Activated T-cell treated with anti-CD3 and anti-CD28 coated beads for 24 hours (primary cell): ENCODE data around the gene MELK.
"Not testable (repeated sequence)": the region's sequence is repeated elsewhere in the genome, so short reads cannot be mapped to it uniquely, and the experiment has no call there.

ENCODE experiments used
- DNase-seq: peaks from one replicate; pipeline ENCODE4 v3.0.0-alpha.2; 2020; ENCODE audit warnings: low read depth

Gene MELK

DNA sequence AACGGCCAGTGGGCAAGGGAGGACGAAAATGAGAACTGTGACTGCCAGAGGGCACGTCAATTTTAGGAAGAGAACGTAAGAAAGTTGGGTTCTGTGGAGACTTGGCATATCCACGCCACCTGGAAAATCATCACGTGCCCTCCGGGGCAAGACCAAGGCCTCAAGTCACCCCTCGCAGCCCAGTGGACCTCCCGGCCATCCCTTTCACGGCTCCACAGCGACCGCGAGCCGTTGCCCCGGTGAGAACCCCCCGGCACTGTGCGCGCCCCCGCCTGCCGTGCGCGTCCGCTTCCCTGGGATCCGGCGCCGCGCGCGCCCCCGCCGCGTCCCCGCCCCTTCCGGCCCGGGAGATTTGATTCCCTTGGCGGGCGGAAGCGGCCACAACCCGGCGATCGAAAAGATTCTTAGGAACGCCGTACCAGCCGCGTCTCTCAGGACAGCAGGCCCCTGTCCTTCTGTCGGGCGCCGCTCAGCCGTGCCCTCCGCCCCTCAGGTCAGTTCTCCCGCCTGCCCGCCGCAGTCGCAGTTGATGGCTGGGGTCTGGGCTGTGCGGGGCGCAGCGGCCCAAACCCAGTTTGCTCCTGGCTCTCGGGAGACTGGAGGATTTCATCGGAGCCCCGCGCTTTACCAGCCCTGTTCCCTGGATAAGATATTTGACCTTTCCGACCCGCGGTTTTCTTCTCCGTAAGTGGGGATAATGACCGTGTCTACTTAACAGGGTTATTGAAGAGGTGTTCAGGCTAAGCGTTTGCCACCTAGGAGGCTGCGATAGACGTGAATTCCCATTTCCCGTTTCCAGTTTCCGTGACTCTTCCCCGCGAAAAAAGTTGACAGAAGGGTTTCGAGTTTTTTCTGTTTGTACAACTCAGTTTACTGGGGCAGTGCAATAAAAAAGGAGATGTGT, at the start of gene MELK:
Gene MELK (plus strand): TSS at position 381 of the 904 bp plus-strand sequence. CDS start 8,787 bp downstream, outside the sequence.
- peak; percentile 84 for DNase-seq

DNA sequence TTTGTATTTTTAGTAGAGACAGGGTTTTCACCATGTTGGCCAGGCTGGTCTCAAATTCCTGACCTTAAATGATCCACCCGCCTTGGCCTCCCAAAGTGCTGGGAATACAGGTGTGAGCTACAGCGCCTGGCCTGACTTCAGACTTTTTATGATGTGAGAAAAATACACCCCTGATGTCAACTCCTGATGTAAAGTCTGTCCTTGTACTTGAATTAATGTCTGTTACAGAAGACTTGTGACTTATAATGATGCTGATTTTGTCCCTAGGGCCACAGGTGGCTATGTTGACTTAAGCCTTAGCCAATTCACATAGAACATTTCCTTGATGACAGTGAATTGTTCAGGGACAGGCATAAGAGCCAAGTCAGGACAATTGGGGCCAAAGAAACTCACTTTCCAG, 42.5 kb upstream of the MELK start:
- no peak for DNase-seq

DNA sequence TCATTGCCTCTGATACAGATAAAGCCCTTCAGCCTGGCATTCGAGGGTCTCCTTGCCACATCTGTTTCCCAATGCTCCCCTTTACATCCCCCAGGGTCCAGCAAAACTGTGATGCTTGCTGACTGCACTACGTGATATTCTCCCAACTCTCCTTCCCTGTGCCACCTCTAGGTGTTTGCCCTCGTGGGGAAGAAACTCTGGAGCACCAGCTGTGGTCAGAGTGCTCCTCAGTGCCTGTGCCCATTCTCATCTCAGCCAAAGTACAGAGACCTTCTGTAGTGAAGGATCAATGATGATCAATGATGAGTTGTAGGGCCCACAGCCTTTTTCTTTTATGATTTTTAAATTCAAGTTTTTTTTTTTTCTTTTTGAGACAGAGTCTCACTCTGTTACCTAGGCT, 40.3 kb upstream of the MELK start:
- no peak for DNase-seq

DNA sequence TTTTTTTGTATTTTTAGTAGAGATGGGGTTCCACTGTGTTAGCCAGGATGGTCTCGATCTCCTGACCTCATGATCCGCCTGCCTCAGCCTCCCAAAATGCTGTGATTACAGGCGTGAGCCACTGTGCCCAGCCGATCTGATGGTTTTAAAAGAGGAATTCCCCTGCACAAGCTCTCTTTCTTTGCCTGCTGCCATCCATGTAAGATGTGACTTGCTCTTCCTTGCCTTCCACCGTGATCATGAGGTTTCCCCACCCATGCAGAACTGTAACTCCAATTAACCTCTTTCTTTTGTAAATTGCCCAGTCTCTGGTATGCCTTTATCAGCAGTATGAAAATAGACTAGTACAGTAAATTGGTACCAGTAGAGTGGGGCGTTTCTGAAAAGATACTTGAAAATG, 39.0 kb upstream of the MELK start:
- DNase-seq = not testable (repeated sequence)

DNA sequence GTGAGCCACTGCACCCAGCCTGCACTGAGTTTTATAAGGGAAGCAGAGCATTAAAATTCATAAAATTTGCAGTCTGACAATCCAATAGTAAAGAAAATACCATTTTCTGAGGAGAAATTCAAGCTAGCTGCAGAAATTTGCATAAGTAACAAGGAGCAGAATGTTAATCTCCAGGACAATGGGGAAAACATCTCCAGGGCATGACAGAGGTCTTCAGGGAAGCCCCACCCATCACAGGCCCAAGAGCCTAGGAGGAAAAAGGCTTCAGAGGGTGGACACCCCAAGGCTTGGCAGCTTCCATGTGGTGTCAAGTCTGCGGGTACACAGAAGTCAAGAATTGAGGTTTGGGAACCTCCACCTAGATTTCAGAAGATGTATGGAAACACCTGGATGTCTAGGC, 37.6 kb upstream of the MELK start:
- DNase-seq = no peak

DNA sequence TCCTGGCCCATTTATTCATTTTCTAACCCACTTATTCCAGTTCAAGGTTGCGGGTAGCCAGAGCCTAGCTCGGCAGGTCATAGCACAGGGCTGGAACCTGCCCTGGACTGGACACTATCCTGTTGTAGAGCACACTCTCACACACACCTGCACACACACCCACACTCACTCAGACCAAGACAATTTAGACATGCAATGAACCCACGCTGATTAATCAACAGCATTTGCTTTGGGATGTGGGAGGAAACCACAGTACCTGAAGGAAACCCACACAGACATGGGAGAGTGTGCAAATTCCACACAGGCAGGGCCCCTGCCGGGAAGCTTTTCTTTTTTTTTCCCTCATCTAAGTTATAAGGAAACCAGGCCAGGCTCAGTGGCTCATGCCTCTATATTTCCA, 34.8 kb upstream of the MELK start:
- no peak for DNase-seq

DNA sequence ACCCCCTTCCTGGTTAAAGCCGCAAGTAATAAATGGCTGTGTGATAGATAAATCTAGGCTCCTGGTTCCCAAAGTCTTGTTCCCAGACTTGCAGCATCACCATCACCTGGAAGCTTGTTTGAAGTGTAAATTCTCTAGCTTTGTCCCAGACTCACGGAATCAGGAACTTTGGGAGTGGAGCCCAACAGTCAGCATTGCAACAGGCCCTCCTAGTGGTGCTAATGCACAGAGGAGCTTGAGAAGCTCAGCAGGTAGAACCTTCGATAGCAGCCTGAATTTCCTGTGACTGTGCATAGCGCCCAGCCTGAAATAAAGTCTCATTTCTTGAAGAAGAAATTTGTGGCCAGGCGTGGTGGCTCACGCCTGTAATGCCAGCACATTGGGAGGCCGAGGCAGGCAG, 30.3 kb upstream of the MELK start:
- DNase-seq = no peak

DNA sequence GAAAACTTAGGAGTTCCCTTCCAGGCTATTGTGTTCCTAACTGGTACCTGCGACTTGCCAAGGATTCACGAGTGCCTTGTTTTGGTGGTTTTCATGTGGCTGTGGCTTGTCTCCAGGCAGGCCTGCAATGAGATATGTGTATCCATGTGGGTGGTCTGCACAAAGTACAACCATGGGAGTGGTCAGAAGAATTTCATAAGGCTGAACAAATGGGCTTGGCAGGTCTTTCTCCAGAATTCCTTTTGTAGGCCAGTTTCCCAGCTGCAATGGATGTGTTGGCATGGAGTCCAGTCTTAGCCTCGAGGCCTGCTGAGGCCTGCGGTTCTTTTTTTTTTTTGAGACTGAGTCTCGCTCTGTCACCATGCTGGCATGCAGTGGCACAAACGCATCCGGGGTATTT, 28.8 kb upstream of the MELK start:
- DNase-seq = no peak

DNA sequence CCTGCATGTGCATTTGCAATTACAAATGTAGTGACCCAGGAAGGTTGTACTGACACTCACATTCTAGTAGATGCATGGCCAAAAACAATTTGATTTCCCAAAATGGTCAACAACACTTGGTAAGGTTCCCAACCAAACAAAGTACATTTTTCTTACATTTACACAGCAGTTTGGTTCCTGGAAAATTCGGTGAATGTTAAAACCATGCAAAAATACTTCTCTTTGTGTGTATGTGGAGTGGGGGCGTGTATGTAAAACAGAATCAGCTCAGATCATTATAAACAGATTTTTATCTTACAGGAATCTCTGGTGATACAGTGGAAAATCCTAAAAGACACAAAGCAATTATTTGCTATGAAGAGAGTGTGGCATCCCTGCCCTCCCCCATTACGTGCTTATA, 25.1 kb upstream of the MELK start:
- DNase-seq = no peak

DNA sequence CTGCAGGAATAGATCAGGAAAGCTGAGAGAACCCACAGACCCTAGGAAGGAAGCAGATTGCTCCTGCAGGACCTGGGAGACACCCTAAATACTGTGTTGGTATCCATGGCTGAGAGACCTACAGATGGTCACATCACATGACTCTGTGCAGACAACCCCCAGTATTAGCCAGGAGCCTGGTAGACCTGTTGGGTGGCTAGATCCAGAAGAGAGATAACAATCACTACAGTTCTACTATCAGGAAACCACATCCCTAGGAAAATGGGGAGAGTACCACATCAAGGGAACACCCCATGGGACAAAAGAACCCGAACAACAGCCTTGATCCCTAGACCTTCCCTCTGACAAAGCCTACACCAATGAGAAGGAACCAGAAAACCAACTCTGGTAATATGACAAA, 24.2 kb upstream of the MELK start:
- DNase-seq = no peak

DNA sequence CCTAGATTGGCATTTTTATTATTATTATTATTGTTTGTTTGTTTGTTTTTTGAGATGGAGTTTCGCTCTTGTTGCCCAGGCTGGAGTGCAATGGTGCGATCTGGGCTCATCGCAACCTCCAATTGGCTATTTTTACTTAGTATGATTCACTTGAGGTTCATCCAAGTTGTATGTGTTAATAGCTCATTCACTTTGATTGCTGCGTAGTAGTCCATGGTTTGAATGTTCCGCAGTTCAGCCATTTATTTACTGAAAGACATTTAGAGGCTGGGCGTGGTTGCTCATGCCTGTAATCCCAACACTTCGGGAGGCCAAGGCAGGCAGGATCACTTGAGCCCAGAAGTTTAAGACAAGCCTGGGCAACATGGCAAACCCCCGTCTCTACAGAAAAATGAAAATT, 22.6 kb upstream of the MELK start:
- no peak for DNase-seq

DNA sequence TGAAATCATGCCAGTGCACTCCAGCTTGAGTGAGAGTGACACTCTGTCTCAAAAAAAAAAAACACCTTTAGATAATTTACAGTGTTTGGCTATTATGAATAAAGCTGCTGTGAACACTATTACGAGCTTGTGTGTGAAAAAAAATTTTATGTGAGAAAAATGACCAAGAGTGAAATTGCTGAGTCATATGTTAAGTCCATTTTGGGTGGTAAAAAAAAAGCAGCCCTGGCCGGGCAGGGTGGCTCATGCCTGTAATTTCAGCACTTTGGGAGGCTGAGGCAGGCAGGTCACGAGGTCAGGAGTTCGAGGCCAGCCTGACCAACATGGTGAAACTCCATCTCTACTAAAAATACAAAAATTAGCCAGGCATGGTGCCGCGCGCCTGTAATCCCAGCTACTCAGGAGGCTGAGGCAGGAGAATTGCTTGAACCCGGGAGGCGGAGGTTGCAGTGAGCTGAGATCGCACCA, 22.0 kb upstream of the MELK start:
- DNase-seq = not testable (repeated sequence)

DNA sequence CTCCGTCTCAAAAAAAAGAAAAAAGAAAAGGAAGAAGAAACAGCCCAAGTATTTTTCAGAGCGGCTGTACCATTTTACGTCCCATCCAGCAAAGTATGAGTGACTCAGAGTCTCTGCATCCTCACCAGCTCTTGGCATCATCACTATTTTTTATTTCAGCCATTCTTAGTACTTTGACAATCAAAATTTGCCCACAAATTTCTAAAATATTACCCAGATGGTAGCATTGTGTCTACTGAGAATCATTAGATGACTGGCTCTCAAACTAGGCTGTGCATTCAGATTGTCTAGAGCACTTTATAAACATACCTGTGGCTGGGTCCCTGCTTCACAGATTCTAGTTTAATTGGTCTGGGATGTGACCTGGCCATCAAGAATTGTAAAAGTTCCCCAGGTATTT, 21.6 kb upstream of the MELK start:
- no peak for DNase-seq

DNA sequence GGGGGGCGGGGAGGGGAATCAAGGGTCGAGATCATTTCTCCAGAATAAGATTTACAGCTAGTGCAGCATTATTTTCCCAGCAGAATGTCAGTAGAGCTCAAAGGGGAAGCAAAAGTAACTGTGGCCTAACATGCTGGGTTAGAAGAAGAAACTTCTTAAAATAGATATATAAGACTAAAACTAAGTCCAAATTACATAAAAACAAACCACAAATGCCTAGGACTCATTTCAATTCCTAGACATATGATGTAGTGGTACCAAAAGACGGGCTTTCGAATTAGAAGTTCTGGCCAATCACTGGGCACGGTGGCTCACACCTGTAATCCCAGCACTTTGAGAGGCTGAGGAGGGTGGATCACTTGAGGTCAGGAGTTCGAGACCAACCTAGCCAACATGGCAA, 20.8 kb upstream of the MELK start:
- DNase-seq = no peak

DNA sequence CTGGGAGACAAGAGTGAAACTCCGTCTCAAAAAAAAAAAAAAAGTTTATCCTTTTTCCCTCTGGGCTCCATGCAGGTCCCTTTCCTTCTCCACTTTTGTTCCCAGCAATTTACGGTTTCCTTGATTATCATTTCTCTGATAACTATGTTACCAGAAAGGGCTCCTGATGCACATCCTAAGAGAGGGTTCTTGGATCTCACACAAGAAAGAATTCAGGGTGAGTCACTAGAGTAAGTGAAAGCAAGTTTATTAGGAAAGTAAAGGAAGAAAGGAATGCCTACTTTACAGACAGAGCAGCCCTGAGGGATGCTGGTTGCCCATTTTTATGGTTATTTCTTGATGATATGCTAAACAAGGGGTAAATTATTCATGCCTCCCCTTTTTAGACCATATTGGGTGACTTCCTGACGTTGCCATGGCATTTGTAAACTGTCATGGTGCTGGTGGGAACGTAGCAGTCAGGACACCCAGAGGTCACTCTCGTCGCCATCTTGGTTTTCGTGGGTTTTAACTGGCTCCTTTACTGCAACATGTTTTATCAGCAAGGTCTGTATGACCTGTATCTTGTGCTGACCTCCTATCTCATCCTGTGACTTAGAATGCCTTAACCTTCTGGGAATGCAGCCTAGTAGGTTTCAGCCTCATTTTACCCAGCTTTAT, 13.5 kb upstream of the MELK start:
- DNase-seq = no peak

DNA sequence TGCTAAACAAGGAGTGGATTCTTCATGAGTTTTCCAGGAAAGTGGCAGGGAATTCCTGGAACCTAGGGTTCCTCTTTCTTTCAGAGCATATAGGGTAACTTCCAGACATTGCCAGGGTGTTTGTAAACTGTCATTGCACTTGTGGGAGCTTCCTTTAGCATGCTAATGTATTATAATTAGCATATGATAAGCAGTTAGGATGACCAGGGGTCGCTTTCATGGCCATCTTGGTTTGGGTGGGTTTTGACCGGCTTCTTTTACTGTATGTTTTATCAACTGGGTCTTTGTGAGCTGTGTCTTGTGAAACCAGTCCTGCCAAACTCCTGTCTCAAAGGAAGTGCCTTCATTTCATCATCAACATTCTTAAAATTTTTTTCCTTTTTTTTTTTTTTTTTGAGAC, 11.9 kb upstream of the MELK start:
- DNase-seq = no peak

DNA sequence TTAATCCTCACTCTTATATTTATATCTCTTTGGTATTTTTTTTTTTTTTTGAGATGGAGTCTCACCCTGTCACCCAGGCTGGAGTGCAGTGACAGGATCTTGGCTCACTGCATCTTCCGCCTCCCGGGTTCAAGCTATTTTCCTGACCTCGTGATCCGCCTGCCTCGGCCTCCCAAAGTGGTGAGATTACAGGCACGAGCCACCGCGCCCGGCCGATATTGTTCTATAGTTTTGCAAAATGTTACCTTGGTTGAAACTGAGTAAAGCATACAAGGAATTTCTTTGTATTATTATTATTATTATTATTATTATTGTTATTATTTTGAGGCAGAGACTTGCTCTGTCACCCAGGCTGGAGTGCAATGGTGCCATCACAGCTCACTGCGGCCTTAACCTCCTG, 9.9 kb upstream of the MELK start:
- DNase-seq = not testable (repeated sequence)

DNA sequence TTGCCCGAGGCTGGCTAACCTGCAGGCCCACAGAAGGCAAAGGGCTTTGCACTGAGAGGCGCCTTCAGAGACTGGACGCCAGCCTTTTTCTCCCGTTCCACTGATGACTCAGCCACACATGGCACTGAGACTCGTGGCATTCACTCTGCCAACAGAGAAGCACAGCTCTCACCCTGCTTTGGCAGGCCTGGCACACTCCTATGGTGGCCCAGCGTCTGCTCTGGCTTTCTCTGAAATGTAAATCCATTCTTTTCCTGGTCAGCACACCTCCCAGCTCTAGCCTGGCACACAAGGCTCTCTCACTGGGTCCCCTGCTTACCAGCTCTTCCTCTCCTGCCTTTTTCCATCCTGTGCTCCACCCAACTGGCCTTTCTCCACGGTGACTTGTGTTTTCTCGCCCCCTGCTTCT, 5.9 kb upstream of the MELK start:
- DNase-seq = no peak

DNA sequence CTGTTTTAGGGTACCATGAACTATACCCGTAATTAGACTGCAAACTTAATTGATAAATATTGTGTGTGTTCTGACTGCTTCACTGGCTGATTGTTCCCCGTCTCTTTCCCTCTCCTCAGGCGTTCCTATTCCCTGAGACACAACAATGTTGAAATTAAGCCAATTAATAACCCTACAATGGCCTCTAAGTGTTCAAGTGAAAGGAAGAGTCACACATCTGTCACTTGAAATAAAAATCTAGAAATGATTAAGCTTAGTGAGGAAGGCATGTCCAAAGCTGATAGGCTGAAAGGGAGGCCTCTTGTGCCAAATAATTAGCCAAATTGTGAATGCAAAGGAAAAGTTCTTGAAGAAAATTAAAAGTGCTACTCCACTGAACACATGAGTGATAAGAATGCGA, 4.0 kb upstream of the MELK start:
- DNase-seq = not testable (repeated sequence)

DNA sequence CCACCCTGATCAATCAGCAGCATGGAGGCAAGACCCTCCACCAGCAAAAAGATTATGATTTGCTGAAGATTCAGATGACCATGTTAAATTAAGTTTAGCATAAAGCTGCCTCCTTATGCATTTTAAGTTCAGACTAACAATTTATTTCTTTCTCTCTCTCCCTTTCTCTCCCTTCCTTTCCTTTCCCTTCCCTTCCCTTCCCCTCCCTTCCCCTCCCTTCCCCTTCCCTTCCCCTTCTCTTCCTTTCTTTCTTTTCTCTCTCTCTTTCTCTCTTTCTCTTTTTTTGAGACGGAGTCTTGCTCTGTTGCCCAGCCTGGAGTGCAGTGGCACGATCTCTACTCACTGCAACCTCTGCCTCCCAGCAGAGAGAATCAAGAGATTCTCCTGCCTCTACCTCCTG, 1.4 kb upstream of the MELK start:
- no peak for DNase-seq

DNA sequence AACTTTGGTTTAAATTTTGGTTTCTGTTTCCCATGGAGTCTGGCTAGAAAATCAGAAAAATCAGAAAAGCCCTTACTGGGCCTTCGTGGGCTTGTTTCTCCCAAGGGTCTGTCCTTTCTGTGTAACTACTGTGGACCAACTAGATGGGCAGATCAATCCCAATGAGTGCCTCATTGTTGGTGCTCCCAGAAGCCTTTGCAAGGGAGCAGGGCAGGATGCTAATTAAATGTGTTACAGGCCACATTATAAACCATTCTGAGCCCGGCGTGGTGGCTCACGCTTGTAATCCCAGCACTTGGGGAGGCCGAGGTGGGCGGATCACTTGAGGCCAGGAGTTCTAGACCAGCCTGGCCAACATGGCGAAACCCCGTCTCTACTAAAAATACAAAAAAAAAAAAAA, 1.4 kb downstream of the MELK start:
- DNase-seq = not testable (repeated sequence)

DNA sequence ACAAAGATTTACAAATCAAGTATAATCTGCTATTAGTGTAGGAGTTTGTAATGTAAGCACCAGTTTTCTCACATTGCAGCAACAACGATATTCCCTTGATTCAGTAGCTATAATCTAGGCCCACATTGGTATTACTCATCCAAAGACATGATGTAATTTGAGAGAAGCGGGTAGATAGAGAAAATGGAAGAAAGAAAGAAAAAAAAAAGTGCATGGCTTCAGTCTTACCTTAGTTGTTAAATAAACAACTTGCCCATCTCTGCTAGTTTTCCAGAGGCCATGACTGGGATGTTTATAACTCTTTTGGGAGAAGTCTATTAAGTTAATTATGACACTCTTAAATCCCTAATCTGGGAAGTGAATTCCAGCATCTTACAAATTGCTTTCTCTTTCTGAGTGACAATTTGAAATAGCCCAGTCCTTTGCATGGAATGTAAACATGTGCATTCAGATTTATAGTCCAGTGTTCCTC, 2.8 kb downstream of the MELK start:
- no peak for DNase-seq

DNA sequence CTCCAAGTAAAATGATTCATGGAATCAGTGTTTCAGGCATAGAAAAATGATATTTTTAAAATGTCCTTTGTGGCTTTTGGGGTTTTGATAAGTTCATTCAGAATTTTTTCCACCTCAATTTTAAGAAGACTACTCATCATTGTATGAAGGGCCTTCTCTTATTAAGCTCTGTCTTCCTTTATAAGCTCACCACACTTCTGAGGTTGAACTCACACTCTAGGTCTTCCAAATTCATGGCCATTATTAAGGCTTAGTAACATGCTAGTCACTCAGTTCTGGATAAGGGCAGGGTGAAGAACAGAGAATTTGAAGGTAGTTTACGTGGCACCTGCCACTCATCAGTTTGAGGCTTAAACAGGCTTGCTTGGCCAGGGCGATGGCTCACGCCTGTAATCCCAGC, 4.2 kb downstream of the MELK start:
- no peak for DNase-seq
